NOMO-1 treated with dmso at 0.1 percent for 144 hours (cell line): ENCODE data around the gene SMG1.
"Not testable (repeated sequence)": the region's sequence is repeated elsewhere in the genome, so short reads cannot be mapped to it uniquely, and the experiment has no call there.

ENCODE experiments used
- DNase-seq: peaks from one replicate; lab custom pipeline; 2025; ENCODE audit not compliant: unreplicated experiment; lab: John Stamatoyannopoulos, UW

SMG1 gene

DNA sequence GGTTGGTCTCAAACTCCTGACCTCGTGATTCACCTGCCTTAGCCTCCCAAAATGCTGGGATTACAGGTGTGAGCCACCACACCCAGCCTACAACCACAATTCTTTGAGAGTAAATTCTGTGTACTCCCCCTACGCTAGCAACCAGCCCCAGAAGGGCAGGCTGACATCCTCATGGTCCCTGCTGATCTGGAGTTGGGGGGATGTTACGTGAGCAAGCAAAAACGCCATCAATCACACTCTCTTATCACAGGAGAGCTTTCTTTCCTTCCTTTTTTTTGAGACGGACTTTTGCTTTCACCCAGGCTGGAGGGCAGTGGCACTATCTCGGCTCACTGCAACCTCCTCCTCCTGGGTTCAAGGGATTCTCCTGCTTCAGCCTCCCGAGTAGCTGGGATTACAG is 154.0 kb downstream of the SMG1 start:
- not testable (repeated sequence) for DNase-seq

DNA sequence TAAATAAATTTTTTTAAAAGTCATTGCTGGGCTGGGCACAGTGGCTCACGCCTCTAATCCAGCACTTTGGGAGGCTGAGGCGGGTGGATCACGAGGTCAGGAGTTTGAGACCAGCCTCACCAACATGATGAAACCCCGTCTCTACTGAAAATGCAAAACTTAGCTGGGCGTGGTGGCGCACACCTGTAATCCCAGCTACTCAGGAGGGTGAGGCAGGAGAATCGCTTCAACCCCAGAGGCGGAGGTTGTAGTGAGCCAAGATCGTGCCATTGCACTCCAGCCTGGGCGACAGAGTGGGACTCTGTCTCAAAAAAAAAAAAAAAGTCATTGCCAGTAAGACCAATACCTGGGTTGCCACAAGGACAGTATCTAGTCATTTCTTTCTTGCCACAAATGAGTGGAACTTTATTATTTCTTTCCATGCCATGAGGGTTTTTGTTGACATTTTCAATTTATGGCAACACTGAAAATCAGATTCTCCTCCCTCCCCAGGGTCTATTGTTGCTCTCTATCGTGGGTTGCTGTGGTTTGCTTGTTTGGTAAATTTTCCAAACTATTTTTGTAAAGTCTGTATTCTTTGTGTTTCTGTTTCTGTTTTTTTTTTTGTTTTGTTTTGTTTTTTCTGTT is 155.8 kb downstream of the SMG1 start:
- not testable (repeated sequence) for DNase-seq

GRCh38 chr16:18767217-18767616 is 159.0 kb downstream of the SMG1 start:
- DNase-seq = not testable (repeated sequence)

- DNase-seq = not testable (repeated sequence)
Measured at GRCh38 chr16:18762713-18763112, 163.5 kb downstream of the SMG1 start.

DNA sequence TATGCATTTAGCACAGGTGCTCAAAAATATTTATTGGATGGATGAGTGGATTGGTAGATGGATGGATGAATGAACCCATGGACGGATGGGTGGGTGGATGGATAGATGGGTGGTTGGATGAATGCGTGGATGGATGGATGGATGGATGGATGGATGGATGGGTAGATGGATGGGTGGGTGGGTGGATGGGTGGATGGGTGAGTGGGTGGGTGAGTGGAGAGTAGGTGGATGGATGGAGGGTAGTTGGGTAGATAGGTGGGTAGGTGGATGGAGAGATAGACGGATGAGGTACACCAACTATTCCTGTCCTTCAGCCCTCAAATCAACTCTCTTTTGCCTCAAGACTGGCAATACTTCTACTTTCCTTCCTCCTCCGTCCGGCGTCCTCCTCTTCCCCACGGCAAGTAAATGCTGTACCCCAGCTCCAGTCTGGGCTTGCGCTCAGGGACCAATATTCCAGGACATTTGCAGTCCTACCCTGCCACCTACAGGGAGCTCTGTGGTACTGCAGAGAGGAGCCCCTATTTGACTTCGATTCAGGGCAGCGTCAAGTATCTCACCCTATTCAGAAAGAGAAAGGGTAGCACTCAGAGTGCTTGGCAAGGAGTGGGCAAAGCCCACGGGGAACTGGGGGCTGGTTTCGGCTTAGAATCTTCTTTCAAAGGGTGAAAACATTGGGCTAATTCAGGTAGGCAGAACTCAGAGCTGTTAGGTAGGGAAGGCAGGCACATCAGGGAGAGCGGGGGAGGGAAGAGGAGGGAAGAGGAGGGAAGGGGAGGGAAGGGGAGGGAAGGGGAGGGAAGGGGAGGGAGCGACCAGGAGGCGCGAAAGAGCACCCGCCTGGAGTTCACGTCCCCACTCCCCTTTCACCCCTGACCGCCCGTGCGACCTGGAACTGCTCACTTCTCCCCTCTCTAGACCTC is 166.3 kb downstream of the SMG1 start:
- DNase-seq = not testable (repeated sequence)

- DNase-seq = not testable (repeated sequence)
Measured at GRCh38 chr16:18757960-18758660, 168.1 kb downstream of the SMG1 start.

DNA sequence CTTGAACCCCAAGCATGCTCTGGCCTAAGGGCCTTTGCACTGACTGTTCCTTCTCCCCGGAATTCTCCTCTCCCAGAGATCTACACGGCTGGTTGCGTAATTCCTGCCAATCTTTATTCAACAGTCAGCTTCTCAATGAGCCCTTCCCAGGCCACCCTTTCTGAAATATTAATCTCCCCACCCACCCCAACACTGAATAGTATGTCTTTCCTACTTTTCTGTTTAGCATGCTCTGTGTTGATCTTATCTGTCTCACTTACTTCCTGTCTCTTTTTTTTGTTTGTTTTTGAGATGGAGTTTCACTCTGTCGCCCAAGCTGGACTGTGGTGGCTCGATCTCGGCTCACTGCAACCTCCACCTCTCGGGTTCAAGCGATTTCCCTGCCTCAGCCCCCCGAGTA is 169.6 kb downstream of the SMG1 start:
- DNase-seq = not testable (repeated sequence)
